K562 (cell line): ENCODE data around the gene SLIRP. TPM values are rescaled to one million over a fixed set of nuclear protein-coding genes. Genes with fewer than 3 reads are reported as not detected.

ENCODE experiments used
- CBFB ChIP-seq: sonication (generic); formaldehyde crosslinking; IDR thresholded peaks from 2 replicates; pipeline ENCODE4 v1.4.0; 2020; ENCODE audit warnings: mild to moderate bottlenecking, missing genetic modification reagents
- CHD1 ChIP-seq: fragments of 200-600 bp; sonication (generic); IDR thresholded peaks from one replicate; pipeline ENCODE4 v1.6.1; 2012; ENCODE audit warnings: mild to moderate bottlenecking, moderate library complexity, low read length, inconsistent platforms
- CREB5 ChIP-seq: fragments of 250-450 bp; sonication (Bioruptor Pico); IDR thresholded peaks from 2 replicates; pipeline ENCODE4 v1.5.0; 2020; ENCODE audit warnings: mild to moderate bottlenecking
- FIP1L1 ChIP-seq: fragments of 200-400 bp; formaldehyde crosslinking; IDR thresholded peaks from 2 replicates; pipeline ENCODE4 v1.6.1; 2018; ENCODE audit warnings: mild to moderate bottlenecking, low read depth, low read length; ENCODE audit not compliant: poor library complexity, severe bottlenecking
- FOXA1 ChIP-seq: fragments of 450-650 bp; IDR thresholded peaks from 2 replicates; pipeline ENCODE4 v1.6.1; 2016; ENCODE audit warnings: mild to moderate bottlenecking, borderline replicate concordance
- GTF2E2 ChIP-seq: fragments of 200-800 bp; sonication (Bioruptor generic); IDR thresholded peaks from 2 replicates; pipeline ENCODE4 v1.6.1; 2016; ENCODE audit warnings: missing genetic modification characterization, missing compliant biosample characterization
- PCBP2 ChIP-seq: fragments of 200-400 bp; formaldehyde crosslinking; IDR thresholded peaks from 2 replicates; pipeline ENCODE4 v1.6.1; 2018; ENCODE audit warnings: low read length, low read depth, mild to moderate bottlenecking, moderate library complexity; ENCODE audit not compliant: poor library complexity, severe bottlenecking
- PREB ChIP-seq: sonication (generic); formaldehyde crosslinking; IDR thresholded peaks from 2 replicates; pipeline ENCODE4 v1.8.1; 2023; ENCODE audit warnings: mild to moderate bottlenecking, missing genetic modification reagents
- U2AF2 ChIP-seq: fragments of 200-400 bp; formaldehyde crosslinking; optimal IDR thresholded peaks from 2 replicates; pipeline ENCODE3; 2017; ENCODE audit warnings: low read depth, mild to moderate bottlenecking, low read length
- ZNF398 ChIP-seq: fragments of 250-450 bp; sonication (Bioruptor Pico); IDR thresholded peaks from 2 replicates; pipeline ENCODE4 v1.8.0; 2021; ENCODE audit warnings: moderate library complexity, mild to moderate bottlenecking, inconsistent platforms
- ZNF589 ChIP-seq: fragments of 200-800 bp; sonication (Bioruptor generic); IDR thresholded peaks from 2 replicates; pipeline ENCODE4 v1.6.1; 2016; ENCODE audit warnings: low read depth, missing genetic modification characterization, missing compliant biosample characterization
- ZNF766 ChIP-seq: fragments of 200-800 bp; sonication (Bioruptor generic); conservative IDR thresholded peaks from 2 replicates; pipeline ENCODE4 v1.6.1; 2016; ENCODE audit warnings: missing genetic modification characterization, missing compliant biosample characterization
- polyA plus RNA-seq, 8 experiments: library from polyadenylated mRNA; depleted of rRNA in 4 of 8; stranded (reverse) in 5 of 8; unstranded in 3 of 8; fragments of >200 nt; fragmentation: Nextera tagmentation in 2 of 8; fragmentation: Illumina TruSeq in 1 of 8; extraction: Ambion mirVana in 2 of 8; extraction: Trizol in 1 of 8; gene quantifications; 2 replicates each; pipeline versions ENCODE4 v1.2.1 to v1.2.3, GENCODE V29; 2011 to 2014; ENCODE audit warnings: inconsistent platforms in 1 of 8, missing spikeins in 1 of 8
- total RNA-seq, 7 experiments: library from RNA; depleted of rRNA in 6 of 7; stranded (reverse); fragments of >200 nt in 6 of 7; fragmentation: Illumina TruSeq in 2 of 7; extraction: Trizol in 2 of 7; gene quantifications; 2 replicates each; pipeline versions ENCODE4 v1.2.1 to v1.2.3, GENCODE V29; 2011 to 2021; ENCODE audit warnings: low replicate concordance in 1 of 7
- TF ChIP-seq, protein P1 (sequence below): fragments of 450-650 bp; IDR thresholded peaks from 2 replicates; pipeline ENCODE4 v1.6.1; 2016; ENCODE audit warnings: missing biosample characterization, missing genetic modification characterization
- TF ChIP-seq, protein P2 (sequence below): fragments of 450-650 bp; conservative IDR thresholded peaks from 2 replicates; pipeline ENCODE4 v1.6.1; 2016; ENCODE audit warnings: missing genetic modification characterization, low read depth, mild to moderate bottlenecking, control low read depth, missing compliant biosample characterization
- TF ChIP-seq, protein P3 (sequence below): fragments of 450-650 bp; IDR thresholded peaks from 2 replicates; pipeline ENCODE4 v1.6.1; 2016; ENCODE audit warnings: low read depth, mild to moderate bottlenecking, moderate library complexity
- TF ChIP-seq, protein P4 (sequence below): fragments of 250-450 bp; sonication (Bioruptor Pico); IDR thresholded peaks from 2 replicates; pipeline ENCODE4 v1.5.0; 2021

SLIRP gene
- total and polyA plus RNA-seq, 9 of the 15 experiments (the other 6 are each of a cell fraction or from before 2014, with no cell fraction given) = 251 to 1,905 (median 491) TPM

DNA sequence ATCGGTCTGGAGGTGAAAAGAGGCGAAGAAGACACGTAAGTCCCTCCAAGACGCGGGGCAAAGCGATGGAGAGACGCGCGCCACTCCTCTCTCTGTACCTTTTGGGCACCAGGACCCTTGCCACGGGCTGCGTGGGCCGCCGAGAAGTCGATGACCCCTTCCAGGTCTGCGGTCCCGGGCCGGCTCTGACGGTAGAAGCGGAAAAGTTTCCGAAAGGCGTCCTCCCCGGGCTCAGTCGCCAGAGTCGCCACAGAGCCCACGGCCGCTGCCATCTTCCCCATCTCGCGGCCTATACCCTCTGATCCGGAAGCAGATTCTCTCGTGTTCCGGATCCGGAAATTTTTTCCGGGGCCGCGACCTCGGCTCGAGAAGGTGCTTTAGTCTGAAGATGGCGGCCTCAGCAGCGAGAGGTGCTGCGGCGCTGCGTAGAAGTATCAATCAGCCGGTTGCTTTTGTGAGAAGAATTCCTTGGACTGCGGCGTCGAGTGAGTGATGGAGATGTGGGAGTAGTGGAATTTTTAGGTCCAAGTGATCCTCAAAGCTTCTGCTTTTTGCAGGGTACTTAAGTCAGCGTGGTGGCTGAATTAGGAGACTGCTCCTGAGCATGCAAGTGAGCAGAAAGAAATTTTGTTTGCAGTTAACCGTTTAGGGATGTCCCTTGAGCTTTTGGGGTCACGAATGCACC, at the start of gene SLIRP, which contains the start of gene ALKBH1 (continued):
- TF ChIP-seq, protein P1, sequence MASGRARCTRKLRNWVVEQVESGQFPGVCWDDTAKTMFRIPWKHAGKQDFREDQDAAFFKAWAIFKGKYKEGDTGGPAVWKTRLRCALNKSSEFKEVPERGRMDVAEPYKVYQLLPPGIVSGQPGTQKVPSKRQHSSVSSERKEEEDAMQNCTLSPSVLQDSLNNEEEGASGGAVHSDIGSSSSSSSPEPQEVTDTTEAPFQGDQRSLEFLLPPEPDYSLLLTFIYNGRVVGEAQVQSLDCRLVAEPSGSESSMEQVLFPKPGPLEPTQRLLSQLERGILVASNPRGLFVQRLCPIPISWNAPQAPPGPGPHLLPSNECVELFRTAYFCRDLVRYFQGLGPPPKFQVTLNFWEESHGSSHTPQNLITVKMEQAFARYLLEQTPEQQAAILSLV (tag) = no peak
- no peak for TF ChIP-seq FOXA1
- no peak for TF ChIP-seq U2AF2
- no peak for TF ChIP-seq FIP1L1
- TF ChIP-seq PCBP2 = no peak
- no peak for TF ChIP-seq CREB5 (CRISPR knock-in tag)
- TF ChIP-seq, protein P2, sequence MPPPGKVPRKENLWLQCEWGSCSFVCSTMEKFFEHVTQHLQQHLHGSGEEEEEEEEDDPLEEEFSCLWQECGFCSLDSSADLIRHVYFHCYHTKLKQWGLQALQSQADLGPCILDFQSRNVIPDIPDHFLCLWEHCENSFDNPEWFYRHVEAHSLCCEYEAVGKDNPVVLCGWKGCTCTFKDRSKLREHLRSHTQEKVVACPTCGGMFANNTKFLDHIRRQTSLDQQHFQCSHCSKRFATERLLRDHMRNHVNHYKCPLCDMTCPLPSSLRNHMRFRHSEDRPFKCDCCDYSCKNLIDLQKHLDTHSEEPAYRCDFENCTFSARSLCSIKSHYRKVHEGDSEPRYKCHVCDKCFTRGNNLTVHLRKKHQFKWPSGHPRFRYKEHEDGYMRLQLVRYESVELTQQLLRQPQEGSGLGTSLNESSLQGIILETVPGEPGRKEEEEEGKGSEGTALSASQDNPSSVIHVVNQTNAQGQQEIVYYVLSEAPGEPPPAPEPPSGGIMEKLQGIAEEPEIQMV (tag) = no peak
- TF ChIP-seq ZNF766 (CRISPR knock-in tag) = no peak
- TF ChIP-seq PREB (CRISPR knock-in tag) = no peak
- no peak for TF ChIP-seq CBFB (CRISPR knock-in tag)
- TF ChIP-seq, protein P3, sequence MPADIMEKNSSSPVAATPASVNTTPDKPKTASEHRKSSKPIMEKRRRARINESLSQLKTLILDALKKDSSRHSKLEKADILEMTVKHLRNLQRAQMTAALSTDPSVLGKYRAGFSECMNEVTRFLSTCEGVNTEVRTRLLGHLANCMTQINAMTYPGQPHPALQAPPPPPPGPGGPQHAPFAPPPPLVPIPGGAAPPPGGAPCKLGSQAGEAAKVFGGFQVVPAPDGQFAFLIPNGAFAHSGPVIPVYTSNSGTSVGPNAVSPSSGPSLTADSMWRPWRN = no peak
- no peak for TF ChIP-seq ZNF589 (CRISPR knock-in tag)
- peak; percentile 84; the same call in 1 of the 2 replicates for TF ChIP-seq GTF2E2 (tag)
- no peak for TF ChIP-seq CHD1
- no peak for TF ChIP-seq ZNF398 (CRISPR knock-in tag)
- TF ChIP-seq, protein P4, sequence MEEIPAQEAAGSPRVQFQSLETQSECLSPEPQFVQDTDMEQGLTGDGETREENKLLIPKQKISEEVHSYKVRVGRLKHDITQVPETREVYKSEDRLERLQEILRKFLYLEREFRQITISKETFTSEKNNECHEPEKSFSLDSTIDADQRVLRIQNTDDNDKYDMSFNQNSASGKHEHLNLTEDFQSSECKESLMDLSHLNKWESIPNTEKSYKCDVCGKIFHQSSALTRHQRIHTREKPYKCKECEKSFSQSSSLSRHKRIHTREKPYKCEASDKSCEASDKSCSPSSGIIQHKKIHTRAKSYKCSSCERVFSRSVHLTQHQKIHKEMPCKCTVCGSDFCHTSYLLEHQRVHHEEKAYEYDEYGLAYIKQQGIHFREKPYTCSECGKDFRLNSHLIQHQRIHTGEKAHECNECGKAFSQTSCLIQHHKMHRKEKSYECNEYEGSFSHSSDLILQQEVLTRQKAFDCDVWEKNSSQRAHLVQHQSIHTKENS (CRISPR knock-in tag) = no peak
